Cortex of kidney (tissue), 1 donor: ENCODE data around the gene PTDSS2.
"Not testable (repeated sequence)": the region's sequence is repeated elsewhere in the genome, so short reads cannot be mapped to it uniquely, and the experiment has no call there.

ENCODE experiments used
- DNase-seq: peaks from one replicate; lab custom pipeline; 2025; lab: John Stamatoyannopoulos, UW

PTDSS2 gene

DNA sequence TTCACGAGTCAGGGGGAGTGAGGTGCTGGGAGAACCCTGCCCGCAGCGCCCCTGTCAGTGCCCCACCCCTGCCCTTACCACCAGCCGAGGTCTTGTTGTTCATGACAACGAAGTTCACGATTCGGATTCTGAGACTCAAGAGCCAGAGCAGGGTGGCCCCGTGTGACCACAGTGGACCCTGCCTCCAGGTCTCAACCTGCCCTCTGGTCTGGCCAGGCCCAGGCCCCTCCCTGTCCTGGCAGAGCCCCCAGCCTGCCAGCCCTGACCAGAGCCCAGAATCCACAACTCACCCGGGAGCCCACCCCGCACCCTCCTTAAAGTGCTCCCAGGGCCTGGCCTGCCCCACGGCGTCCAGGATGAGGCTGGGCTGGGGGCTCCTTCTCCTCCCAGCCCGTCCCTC is 18.2 kb upstream of the PTDSS2 start:
- no peak for DNase-seq

DNA sequence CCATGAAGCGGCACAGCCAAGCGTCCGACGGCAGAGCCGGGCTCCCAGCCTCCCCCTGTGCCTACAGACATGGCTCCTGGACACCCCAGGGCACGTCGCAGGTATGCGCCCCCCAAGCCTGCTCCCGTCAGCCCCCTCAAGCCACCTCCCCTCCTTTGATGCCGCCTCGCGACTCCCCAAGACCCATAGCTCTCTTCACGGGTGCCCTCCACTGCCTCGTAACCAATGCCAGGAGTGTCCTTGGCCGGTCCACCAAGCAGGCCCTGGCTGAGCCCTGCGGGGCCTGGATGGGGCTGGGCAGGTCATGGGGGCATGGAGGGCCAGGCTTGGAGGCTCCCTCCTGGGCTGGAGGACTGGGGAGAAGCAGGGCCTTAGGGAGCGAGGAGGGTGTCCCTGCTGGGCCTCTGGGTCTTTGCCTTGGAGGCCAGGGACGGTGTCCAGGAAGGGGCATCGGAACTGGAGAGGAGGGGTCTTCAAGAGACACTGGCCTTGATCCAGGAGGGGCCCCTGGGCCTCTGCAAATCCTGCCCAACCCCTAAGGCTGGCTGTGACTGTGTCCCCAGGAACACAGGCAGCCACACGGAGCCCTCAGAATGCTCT is 17.5 kb upstream of the PTDSS2 start:
- no peak for DNase-seq

DNA sequence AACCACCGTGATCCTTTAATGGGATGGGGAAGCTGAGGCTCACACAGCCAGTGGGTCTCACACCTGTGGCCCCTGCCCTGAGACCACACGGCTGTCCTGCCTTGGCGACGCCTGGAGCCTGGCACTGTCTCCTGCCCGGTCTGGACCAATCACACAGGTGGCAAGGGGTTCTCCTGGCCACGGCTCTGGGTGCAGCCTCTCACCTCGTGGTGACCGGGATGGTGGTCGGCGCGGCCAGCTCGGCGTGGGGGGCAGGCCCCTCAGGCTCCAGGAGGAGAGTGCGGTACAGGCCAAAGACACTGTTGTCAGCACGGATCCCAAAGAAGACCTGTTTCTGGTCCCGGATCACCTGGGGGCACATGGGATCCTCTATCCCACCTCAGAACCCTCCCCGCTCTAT is 17.0 kb upstream of the PTDSS2 start:
- no peak for DNase-seq

DNA sequence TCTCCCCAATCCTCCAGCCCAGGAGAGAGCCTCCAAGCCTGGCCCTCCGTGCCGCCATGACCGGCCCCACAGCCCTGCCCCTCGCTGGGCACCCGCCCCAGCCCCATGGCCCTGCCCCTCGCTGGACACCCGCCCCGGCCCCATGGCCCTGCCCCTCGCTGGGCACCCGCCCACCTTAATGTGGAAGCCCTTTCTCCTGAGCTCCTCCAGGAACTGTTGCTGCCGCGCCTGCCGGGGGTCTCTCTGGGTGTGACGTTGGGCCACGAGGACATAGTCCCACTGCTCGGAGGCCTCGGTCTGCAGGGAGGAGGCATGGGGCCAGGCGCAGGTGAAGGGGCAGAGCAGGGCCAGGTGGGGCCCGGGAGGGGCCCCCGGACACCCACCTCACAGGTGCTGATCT is 16.4 kb upstream of the PTDSS2 start:
- DNase-seq: no peak

DNA sequence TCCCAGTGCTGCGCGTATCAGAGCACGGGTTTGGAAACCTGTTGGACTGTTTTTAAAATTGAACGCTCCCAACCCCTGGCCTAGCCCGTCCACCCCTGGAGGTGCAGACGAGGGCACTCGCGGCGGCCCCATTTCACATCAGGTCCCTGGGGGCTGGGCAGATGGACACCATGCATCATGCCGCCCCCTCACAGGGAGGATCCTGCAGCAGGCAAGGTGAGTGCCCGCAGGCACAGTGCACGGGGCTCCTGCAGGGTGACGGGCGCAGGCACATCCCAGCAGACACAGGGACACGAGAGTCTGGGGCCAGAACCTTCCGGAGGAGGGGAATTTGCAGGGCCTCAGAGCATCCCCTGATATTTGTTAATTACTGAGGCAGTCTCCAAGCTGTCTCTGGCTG is 15.6 kb upstream of the PTDSS2 start:
- DNase-seq: no peak

DNA sequence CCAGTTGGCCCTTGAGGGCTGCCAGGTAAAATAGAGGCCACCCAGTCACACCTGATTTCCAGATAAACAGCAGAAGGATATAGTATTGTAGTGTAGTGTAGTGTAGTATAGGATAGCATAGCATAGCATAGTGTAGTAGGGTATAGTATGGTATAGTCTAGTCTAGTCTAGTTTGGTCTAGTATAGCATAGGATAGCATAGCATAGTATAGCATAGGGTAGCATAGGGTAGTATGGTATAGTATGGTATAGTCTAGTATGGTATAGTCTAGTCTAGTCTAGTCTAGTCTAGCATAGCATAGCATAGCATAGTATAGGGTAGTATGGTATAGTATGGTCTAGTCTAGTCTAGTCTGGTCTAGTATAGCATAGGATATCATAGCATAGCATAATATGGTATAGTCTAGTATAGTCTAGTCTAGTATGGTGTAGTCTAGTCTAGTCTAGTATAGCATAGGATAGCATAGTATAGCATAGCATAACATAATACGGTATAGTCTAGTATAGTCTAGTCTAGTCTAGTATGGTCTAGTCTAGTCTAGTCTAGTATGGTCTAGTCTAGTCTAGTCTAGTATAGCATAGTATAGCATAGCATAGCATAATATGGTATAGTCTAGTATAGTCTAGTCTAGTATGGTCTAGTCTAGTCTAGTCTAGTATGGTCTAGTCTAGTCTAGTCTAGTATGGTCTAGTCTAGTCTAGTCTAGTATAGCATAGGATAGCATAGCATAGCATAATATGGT is 14.9 kb upstream of the PTDSS2 start:
- not testable (repeated sequence) for DNase-seq

DNA sequence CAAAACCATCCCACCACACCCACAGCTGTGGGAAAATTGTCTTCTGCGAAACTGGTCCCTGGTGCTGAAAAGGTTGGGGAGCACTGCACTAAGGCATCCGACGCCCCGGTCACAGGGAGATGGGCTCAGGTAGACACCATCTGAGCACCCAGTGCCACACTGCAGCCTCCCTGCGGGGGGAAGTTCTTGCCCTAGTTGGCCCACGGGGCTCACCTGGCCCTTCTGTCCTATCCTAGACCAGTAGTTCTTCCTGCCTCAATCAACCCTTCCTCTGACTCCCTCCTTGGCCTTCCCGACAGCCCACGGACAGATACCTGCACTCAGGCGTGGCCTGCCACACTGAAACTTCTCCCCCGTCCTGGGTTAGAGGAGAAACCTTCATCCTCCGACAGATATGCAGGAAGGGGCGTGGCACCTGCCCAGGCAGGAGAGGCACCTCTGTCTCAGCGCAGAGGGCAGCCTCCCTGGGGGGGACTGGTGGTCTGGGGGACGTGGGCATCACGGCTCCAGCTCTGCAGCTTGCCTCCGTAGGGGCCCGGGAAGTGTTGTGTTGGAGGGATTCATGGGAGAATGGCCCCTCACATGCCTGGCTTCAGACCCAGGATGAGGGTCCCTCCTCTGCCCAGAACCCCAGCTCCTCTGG is 12.7 kb upstream of the PTDSS2 start:
- no peak for DNase-seq

DNA sequence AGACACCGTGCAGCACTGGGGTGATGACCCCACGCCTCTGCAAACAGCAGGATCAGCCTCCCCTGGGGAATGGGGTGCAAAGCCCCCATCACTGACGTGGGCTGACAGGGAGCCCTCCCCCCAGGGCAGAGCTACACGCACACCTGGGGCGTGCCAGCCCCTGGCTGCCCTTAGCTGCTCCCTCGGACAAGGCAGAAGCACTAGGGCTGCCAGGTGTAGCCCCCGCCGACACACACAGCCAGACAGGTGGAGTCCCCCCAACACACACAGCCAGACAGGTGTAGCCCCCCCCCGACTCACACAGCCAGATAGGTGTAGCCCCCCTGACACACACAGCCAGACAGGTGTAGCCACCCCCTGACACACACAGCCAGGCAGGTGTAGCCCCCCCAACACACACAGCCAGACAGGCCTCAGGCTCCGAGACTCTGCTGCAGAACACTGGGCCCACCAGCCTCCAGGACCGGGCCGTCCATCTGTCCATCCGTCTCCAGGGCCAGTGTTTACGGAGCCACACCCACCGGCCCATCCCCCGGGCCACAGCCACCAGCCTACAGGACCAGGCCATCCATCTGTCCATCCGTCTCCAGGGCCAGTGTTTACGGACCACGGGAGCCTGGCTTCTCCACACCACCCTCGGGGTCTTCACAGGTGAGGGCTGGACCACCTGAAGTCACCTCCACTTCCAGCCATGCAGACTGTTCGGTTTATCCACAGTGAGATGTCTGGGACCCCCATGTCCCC is 11.8 kb upstream of the PTDSS2 start:
- no peak for DNase-seq

DNA sequence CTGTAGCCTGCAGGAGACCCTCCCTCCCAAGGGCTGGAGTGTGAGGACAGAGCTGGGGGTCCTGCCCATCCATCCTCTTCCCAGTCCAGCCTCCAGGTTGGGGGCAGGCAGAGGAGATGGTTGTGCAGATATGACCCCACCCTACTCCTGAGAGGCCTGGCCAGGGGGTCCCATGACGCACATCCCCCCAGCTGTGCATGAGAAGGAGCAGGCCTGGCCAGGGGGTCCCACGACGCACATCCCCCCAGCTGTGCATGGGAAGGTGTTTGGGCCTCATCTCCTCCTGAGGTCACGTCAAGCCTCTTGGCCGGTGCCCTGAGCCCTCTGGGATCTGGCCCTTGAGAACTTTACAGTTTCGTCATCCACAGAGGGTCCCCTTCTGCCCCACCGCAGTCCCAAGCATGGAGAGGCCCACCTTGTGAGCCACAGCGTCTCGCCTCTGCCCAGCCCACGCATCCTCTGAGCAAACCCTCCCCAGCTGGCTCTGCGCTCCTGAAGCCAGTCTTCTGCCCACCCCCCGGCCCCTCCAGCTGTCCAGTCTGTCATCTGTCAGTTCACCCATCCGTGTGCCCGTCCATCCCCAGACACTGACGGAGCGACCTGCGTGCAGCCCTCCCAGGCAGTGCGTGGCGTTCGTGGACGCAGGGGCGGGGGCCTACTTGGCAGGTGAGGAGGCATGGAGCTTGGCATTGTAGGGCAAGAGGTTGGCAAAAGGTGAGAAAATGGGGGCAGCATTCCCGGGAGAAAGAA is 10.6 kb upstream of the PTDSS2 start:
- DNase-seq: no peak

DNA sequence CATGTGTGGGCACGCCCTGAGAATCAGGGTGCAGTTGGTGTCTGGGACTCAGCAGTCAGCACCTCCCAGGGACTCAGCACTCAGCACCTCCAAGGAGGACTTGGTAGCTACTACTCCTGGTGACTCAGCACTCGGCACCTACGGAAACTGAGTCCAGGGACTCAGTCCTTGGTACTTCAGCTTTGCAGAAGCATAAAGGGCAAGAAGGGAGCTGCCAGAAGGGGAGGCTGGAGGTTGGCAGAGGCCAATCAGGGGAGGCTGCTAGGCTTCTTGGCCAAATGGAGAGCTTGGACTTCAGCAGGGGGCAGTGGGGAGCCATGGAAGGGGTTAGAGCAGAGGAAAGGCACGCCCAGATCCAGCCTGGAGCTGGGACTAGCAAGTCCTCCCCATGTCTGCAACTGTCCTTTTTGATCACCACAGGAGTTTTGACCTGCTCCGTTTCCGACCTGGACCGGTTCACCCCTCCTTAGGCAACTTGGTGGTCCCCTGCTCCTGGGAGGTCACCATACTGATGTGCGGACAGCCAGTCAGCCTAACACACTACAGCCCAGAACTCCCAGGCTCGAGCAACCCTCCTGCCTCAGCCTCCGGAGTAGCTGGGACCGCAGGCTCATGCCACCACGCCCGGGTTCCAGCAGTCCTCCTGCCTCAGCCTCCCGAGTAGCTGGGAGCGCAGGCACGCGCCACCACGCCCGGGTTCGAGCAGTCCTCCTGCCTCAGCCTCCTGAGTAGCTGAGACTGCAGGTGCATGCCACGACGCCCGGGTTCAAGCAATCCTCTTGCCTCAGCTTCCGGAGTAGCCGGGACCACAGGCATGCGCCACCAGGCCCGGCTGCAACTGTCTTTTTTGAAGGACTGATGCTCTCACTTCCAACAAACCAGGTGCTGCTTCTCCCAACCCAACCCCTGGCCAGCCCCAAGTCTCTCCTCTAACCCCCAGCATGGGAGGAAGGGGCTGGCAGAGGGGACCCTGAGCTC is 9.7 kb upstream of the PTDSS2 start:
- no peak for DNase-seq

DNA sequence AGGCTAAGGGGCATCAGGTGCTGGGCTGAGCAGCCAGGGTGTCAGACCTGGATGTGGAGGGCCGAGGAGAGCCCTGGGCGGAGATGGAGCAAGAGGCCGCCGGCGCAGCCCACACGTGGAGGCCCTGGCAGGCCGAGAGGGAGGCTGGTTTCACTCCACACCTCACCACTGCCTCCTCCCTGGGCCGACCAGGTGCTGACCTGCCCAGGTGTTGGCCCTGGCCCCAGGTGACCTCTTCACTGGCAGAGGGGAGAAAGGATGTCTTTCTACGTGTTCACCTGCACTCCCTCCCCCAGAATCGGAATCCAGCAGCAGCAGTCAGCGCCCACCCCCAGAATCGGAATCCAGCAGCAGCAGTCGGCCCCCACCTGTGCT is 9.0 kb upstream of the PTDSS2 start:
- no peak for DNase-seq

DNA sequence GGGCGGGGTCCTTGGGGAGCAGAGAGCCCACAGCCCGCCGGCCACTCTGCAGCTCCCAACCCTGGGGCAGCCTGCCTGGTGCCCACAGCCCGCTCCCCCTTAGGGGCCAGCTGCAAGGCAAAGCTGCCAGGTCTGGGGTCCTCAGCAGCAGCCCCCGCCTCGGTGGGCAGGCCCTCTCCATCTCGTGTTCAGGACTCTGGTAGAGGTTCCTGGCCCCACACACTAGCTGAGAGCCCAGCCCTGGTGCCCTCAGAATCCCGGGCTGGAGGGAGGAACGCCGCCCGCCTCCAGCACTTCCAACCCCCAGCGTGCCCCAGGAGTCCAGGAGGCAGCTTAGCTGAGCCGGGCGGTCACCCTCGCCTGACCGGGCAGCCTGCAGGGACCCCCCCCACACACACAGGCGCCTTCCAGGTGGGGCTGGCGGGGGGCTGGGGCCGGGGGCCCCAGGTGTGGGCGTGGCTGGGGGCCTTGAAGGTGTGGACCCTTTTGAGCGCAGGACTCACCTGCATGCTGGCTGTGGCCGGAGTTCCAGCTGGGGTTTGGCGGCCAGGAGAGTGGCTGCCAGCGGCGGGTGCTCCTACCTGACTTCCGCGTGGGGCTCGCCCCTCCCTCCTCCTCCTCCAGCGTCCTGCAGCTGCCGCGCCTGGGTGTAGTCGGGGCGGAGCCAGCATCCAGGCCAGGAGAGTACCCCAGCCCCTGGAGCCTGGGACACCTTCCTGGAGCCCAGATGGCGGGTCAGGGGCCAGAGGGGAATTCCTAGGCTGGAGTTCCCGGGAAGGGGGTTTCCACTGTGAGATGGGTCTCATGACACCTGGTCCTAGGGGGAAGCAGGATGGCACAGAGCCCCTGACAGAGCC is 8.4 kb upstream of the PTDSS2 start, which contains the start of gene ANO9:
Gene ANO9 (minus strand): TSS at position 594 of the 857 bp plus-strand sequence. CDS start 85 bp downstream, at position 509.
- DNase-seq: no peak

DNA sequence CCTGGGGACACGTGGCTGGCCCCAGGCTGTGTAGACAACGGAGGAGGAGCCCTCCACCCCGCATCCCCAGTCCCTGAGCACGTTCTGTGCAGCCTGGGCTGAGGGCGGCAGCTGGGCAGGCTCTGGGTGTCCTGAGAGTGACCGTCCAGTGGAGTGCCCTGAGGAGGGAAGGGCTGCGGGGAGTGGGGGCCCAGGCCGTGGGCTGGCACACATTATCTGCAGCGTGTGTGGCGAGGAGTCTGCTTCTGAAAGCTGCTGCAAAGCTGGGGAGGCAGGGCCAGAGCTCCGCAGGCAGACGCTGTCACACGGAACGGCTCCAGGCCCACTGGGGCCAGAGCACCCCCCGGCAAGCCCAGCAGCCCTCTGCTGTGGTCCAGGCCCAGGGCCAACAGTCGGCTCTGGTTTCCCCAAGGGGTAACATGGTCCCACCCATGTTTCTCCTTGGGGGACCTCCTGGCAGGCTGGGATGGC is 7.4 kb upstream of the PTDSS2 start:
- no peak for DNase-seq

DNA sequence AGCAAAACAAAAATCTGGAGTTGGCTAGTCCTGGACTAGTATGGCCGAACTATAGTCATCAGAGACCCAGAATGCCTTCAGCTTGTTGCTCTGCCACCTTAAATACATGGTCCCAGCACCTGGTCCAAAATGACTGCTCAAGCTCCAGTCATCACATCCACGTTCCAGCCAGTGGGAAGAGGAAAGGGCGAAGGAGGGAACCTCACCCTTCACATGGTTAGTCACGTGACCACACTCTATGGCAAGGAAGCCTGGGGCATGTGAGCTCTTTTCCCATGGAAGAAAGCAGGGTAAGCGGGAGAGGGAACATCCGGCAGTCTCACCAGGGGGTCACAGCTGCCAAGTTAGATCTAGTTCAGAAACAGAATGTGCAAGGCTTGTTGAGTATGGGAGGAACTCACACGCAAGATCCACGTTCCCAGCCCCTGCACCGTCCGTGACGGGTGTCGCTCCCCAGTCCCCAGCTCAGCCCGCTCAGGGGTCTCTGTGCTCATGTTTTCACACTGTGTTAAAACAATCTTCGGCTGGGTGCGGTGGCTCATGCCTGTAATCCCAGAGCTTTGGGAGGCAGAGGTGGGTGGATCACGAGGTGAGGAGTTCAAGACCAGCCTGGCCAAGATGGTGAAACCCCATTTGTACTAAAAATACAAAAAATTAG is 6.4 kb upstream of the PTDSS2 start:
- DNase-seq: no peak

DNA sequence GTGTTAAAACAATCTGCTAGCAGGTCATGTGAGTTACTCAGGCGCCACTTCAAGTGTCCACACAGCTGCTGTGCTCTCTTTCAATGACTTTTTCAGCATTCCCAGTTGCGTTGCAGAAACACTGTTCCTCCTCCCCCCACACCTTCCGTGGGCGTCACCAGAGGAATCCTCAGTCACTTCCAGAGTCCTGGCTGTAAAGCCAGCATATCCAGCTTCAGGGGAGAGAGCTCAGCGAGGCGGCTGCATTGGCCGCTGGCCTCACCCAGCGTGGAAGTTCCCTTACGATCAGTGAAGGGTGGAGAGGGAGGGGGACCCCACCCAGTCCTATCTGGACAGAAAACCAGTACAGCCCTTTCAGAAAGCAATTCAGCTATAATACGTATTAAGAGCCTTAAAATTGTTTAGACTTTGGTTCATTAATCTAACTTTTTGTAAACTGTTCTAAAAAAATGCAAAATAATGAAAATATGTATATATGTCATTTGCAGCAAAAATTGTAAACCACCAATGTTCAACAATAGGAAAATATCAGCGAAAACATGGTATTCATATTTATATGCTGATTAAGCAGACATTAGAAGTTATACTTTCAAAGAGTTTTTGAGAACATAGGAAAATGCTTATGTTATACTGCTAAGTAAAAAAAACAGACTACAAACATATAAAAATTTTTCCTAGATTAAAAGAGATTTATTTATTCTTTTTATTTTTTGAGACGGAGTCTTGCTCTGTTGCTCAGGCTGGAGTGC is 5.5 kb upstream of the PTDSS2 start:
- no peak for DNase-seq

DNA sequence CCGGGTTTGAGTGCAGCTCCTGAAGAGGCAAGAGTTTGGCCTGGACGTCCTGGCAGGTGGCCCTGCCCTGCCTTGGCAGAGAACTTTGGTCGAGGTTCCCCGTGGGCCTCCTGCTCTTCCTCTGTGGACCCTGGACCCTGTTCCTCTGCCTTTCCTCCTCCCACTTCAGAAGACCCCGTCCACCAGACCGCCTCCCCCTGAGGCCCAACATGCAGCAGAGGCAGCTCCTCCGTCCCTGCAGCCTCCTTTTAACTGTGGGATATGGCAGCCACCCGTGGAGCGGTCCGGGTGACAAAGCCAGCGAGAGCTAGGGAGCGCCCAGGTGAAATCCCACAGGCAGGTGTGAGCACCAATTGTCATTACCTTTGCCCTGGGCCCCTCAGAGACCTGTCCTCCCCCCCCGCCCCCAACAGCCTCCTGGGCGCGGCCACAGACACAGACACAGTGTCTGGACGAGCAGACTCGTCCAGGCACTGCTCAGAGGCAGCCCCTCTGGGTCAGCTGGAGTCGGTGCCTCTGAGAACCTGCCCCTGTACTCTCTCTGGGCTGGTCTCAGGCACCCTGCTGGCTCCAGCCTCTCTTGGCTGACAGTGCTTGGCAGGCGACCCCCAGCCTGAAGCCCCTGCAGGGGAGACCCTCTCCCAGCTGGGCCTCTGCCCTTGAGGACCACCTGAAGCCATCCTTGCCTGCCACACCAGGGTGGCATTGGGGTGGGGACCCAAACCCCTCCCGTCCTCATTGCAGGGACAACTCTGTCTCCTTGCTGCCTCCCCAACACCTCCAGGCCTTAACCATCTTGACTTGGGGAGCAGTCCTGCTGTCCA is 4.1 kb upstream of the PTDSS2 start:
- no peak for DNase-seq

DNA sequence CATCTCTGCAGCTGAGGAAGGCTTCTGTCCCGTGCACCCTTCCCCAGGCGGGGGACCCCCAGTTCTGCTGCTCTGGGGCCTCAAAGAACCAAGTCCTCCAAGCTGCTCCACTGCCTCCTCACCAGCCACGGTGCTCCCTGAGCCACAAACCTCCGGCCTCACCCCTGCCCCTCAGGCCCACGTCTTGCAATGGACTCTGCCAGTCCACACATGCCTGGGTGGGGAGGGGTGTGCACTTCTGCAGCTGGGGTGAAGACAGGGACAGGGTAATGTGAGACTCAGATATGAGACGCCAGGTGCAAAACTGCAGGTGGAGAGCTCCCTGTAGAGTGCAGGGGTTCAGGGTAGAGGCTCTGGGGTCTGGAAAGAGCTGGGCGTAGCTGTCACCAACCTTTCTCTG is 3.2 kb upstream of the PTDSS2 start:
- no peak for DNase-seq
